Gastroesophageal sphincter (tissue), 3 donors: ENCODE results near the gene NACA2.

ENCODE experiments used
- CTCF ChIP-seq, 4 experiments: fragments of 200-600 bp in 2 of 4; fragments of 450-650 bp in 2 of 4; sonication (generic) in 1 of 4; IDR thresholded peaks; one replicate each; pipeline ENCODE4 v1.5.1; 2017 to 2019; ENCODE audit warnings: antibody characterized with exemption in 4 of 4, mild to moderate bottlenecking in 2 of 4, moderate library complexity in 2 of 4
- POLR2A ChIP-seq, 2 donors: fragments of 450-650 bp; IDR thresholded peaks; one replicate each; pipeline ENCODE4 v1.6.1; 2017; ENCODE audit warnings: antibody characterized with exemption in 2 of 2, mild to moderate bottlenecking in 2 of 2, moderate library complexity in 1 of 2

- TF ChIP-seq CTCF (IDR thresholded peaks at IDR 0.05) (no peak), POLR2A (IDR thresholded peaks at IDR 0.05) (no peak)
These were observed 43.1 kb upstream of the NACA2 start for GRCh38 chr17:61634011-61634539.
